ENCODE results near the gene NUDT17. TPM values are rescaled to one million over a fixed set of nuclear protein-coding genes. Genes with fewer than 3 reads are reported as not detected.
A peak's percentile ranks its signal among the peaks of the same experiment; 100 is the strongest.

The NUDT17 gene
- 3.0 and 4.0 TPM in 2 replicates for total RNA-seq (2021)
- long read RNA-seq, partial matches to known transcripts, result 4 of 19 reads
- long read RNA-seq, other reads (novel, unspliced or antisense), result 14 of 19 reads

GRCh38 chr1:145845514-145846161 lies at the start of gene NUDT17:
TSS of gene NUDT17 (plus strand) at chr1:145845630. CDS start at chr1:145845641, 11 bp downstream.
- Histone ChIP-seq H2BK20ac (ENCODE audit: low read depth, low read length, poor library complexity, severe bottlenecking) (no peak within 1 kb of the TSS), H4K20me1 (ENCODE audit: control insufficient read depth, insufficient read depth, insufficient read length) (no peaks in the 10 kb centered on the region), H3T11ph (ENCODE audit: low read length) (no peak within 1 kb of the TSS), H2BK5ac (ENCODE audit: insufficient read length, low read length) (no peak within 1 kb of the TSS), H4K5ac (ENCODE audit: insufficient read length, low read depth, low read length) (no peak within 1 kb of the TSS), H2BK12ac (ENCODE audit: insufficient read length, low read depth, low read length) (no peak within 1 kb of the TSS), H3K79me2 (ENCODE audit: insufficient read depth, low read length) (no peaks in the 10 kb centered on the region), H2AK5ac (ENCODE audit: insufficient read length, low read length) (no peak within 1 kb of the TSS), H3K27ac (ENCODE audit: insufficient read length, low read depth, low read length) (no peak within 1 kb of the TSS), H2AFZ (ENCODE audit: low read length) (no peak within 1 kb of the TSS), H4K91ac (ENCODE audit: insufficient read length, low read depth, low read length) (no peak within 1 kb of the TSS), H4K8ac (replicated peaks; ENCODE audit: insufficient read length, low read depth, low read length) (no peak within 1 kb of the TSS), H3K79me1 (ENCODE audit: insufficient read depth, low read depth, low read length, poor library complexity, severe bottlenecking) (no peaks in the 10 kb centered on the region), H3K4me1 (ENCODE audit: insufficient read depth, low read length) (no peaks in the 10 kb centered on the region), H3K4me2 (ENCODE audit: insufficient read depth, insufficient read length, low read length) (peak within 1 kb of the TSS; percentile 42), H3K56ac (ENCODE audit: insufficient read length, low read depth, low read length) (no peak within 1 kb of the TSS), H3K14ac (ENCODE audit: insufficient read depth, low read length) (peak within 1 kb of the TSS; percentile 72; the same call in 1 of the 2 replicates), H3K18ac (ENCODE audit: insufficient read length, low read depth, low read length) (peak within 1 kb of the TSS; percentile 55), H2BK15ac (ENCODE audit: low read depth, low read length) (no peak within 1 kb of the TSS), H3K9ac (ENCODE audit: extremely low read depth, insufficient read length, low read length) (no peak within 1 kb of the TSS), H3K23ac (ENCODE audit: insufficient read length, low read depth, low read length) (no peak within 1 kb of the TSS), H3K27me3 (ENCODE audit: insufficient read depth, low read length) (no peaks in the 10 kb centered on the region), H3K4ac (ENCODE audit: low read depth, low read length) (no peak within 1 kb of the TSS), H3K9me3 (ENCODE audit: control insufficient read depth, low read depth, low read length) (no peaks in the 10 kb centered on the region), H3K23me2 (ENCODE audit: insufficient read length, low read depth, low read length, poor library complexity, severe bottlenecking) (peaks cover 3% of the 10 kb centered on the region), H2BK120ac (ENCODE audit: low read depth, low read length, poor library complexity, severe bottlenecking) (no peak within 1 kb of the TSS)
- no peaks in the 10 kb centered on the region; the same call in 1 of the 2 replicates for H3K27me3 Mint-ChIP-seq (ENCODE audit: low read depth)
- no peak within 1 kb of the TSS for H3K4me3 Mint-ChIP-seq
- DNase-seq, result peak; percentile 85
- peak within 1 kb of the TSS in 1 of 3 experiments; percentile 20; a peak in 1 of 7 replicates for H3K27ac Mint-ChIP-seq
- H3K4me1 Mint-ChIP-seq, result peaks cover 6% of the 10 kb centered on the region in 2 experiments; a peak in 2 of 4 replicates
- peak; percentile 98 for TF ChIP-seq CTCF (conservative IDR thresholded peaks at IDR 0.05)
- peaks cover 16 to 49% (median 46%) of the 10 kb centered on the region in 3 experiments; a peak in 6 of 7 replicates for H3K36me3 Mint-ChIP-seq (ENCODE audit: insufficient read depth in 1 of 3, low read depth in 3 of 3)
- WGBS (ENCODE audit: extremely low coverage, insufficient read length, low lambda C conversion rate), result no CpG with 5 or more reads among the region's 50 CpGs
- no peaks in the 10 kb centered on the region for H3K9me3 Mint-ChIP-seq
